ENCODE measurements around the gene NPTX1.

NPTX1 gene

DNA sequence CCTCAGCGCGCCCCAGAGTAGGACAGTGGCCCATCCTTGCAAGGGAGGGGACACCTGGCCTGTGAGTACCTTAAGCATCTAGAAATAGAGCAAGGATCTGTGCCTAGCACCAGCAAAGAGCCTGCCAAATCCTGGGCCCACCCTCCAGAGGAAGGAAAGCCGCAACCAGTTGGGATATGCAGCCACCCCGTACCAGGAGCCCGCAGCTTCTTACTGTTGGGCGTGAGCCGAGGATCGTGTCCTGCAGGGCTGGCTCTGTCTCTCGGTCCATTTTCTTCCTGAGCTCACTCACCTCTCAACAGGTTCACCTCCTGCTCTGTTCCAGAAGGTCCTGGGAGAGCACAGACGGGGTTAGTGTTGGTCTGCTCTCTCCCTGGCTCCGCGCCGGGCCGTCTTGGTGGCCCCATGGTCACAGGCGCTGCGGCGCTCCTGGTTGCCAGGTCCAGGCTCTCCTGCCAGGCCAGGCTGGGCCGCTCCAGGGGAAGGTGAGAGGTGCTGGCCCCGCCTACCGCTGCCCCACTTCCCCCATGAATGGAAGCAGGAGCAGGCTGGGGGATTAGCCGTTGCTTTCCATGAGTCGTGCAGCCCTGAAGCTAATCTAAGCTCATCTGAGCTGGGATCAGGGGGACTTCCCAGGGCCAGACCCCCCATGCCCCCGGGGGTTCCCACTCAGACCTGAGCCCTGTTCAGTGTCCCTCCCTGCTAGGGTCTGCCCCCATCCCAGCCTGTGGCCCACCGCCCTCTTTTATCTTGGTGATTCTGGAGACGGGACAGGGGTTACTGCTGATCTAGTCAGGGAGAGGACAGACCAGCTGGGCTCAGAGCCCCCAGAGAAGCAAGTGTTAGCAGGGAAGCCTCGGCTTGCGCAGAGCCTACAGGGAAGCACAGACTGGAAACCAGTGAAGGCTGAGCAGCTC is 48.8 kb downstream of the NPTX1 start:
- TF ChIP-seq, protein P1, sequence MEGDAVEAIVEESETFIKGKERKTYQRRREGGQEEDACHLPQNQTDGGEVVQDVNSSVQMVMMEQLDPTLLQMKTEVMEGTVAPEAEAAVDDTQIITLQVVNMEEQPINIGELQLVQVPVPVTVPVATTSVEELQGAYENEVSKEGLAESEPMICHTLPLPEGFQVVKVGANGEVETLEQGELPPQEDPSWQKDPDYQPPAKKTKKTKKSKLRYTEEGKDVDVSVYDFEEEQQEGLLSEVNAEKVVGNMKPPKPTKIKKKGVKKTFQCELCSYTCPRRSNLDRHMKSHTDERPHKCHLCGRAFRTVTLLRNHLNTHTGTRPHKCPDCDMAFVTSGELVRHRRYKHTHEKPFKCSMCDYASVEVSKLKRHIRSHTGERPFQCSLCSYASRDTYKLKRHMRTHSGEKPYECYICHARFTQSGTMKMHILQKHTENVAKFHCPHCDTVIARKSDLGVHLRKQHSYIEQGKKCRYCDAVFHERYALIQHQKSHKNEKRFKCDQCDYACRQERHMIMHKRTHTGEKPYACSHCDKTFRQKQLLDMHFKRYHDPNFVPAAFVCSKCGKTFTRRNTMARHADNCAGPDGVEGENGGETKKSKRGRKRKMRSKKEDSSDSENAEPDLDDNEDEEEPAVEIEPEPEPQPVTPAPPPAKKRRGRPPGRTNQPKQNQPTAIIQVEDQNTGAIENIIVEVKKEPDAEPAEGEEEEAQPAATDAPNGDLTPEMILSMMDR (IDR thresholded peaks at IDR 0.05; ENCODE audit: low read depth, low read length), result no peak
- TF ChIP-seq POLR2A (IDR thresholded peaks at IDR 0.05; ENCODE audit: extremely low read depth, insufficient read length), result no peak
- TF ChIP-seq, protein P2, sequence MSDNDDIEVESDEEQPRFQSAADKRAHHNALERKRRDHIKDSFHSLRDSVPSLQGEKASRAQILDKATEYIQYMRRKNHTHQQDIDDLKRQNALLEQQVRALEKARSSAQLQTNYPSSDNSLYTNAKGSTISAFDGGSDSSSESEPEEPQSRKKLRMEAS (IDR thresholded peaks at IDR 0.05; ENCODE audit: low read depth, low read length), result no peak
- TF ChIP-seq MYC (IDR thresholded peaks at IDR 0.05; ENCODE audit: low read depth, low read length), result no peak
- no peak for DNase-seq (ENCODE audit: low read depth)

DNA sequence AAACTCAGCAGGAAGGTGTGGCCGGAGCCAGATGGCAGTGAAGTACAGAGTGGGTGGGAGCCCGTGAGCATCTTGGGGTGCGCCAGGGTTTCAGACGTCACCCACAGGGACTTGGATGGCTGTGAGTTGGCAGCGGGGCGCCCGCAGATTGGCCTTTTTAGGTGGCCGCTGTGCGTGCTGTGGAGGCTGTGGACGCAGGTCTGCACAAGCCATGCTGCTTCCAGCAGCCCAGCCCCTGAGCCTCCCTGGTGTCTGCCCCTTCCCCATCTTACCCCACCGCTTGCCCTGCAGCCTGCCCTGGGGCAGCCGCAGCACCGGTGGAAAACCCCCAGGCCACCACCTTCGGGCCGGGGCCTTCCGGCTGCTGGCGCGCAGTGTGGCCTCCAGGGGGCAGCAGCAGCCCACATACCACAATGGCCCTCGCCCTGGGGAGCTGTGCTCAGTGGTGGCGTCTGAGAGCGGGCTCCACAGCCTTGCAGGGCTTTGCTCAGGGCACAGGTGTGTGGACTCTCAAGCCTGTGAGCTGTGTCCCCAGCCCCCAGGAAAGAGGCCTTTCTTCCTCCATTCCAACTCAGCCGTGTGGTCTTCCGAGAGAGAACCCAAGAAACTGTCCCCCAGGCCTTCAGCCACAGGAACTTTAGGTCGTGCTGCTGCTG is 49.6 kb downstream of the NPTX1 start:
- DNase-seq (ENCODE audit: low read depth), result peak; percentile 73
- no peak overlapping the region for H3K4me3 ChIP-seq (ENCODE audit: low read depth, low read length)
- peak; percentile 10; the same call in 1 of the 2 replicates for TF ChIP-seq MYC (IDR thresholded peaks at IDR 0.05; ENCODE audit: low read depth, low read length)
- TF ChIP-seq, protein P2 (IDR thresholded peaks at IDR 0.05; ENCODE audit: low read depth, low read length), result peak; percentile 16; the same call in 1 of the 2 replicates
- TF ChIP-seq POLR2A (IDR thresholded peaks at IDR 0.05; ENCODE audit: extremely low read depth, insufficient read length), result no peak
- TF ChIP-seq, protein P1 (IDR thresholded peaks at IDR 0.05; ENCODE audit: low read depth, low read length), result peak; percentile 76

More for the DNA sequence above, 48.8 kb downstream of the NPTX1 start:
- no peak overlapping the region for H3K4me3 ChIP-seq (ENCODE audit: low read depth, low read length)

DNA sequence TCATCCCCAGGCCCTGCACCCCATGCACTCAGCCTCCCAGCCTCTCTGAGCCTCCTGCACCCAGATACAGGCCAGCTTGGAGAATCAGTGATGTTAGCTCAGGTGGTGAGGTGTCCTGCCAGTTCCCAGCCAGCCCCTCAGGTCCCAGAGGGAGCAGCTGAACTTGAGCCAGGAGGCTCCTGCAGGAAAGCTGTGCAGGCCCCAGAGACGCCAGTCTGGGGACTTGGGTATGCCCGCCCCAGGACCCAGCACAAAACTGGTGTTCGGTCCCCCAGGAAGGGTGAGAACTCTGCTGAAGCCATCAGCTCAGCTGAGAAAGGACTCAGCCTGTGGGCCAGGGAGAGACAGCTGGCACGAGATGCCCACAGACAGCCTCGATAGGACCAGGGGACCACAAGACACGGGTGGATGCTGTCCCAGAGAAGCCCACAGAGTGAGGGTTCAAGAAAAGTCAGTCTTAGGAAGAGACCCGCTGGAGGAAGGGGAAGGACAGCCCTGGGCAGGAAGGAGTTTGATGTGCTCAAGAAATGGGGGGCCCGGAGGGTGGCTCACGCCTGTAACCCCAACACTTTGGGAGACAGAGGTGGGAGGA is 50.5 kb downstream of the NPTX1 start:
- no peak for TF ChIP-seq POLR2A (IDR thresholded peaks at IDR 0.05; ENCODE audit: extremely low read depth, insufficient read length)
- TF ChIP-seq MYC (IDR thresholded peaks at IDR 0.05; ENCODE audit: low read depth, low read length), result no peak
- TF ChIP-seq, protein P1 (IDR thresholded peaks at IDR 0.05; ENCODE audit: low read depth, low read length), result no peak
- TF ChIP-seq, protein P2 (IDR thresholded peaks at IDR 0.05; ENCODE audit: low read depth, low read length), result no peak
- DNase-seq (ENCODE audit: low read depth), result no peak
- H3K4me3 ChIP-seq (ENCODE audit: low read depth, low read length), result no peak overlapping the region

DNA sequence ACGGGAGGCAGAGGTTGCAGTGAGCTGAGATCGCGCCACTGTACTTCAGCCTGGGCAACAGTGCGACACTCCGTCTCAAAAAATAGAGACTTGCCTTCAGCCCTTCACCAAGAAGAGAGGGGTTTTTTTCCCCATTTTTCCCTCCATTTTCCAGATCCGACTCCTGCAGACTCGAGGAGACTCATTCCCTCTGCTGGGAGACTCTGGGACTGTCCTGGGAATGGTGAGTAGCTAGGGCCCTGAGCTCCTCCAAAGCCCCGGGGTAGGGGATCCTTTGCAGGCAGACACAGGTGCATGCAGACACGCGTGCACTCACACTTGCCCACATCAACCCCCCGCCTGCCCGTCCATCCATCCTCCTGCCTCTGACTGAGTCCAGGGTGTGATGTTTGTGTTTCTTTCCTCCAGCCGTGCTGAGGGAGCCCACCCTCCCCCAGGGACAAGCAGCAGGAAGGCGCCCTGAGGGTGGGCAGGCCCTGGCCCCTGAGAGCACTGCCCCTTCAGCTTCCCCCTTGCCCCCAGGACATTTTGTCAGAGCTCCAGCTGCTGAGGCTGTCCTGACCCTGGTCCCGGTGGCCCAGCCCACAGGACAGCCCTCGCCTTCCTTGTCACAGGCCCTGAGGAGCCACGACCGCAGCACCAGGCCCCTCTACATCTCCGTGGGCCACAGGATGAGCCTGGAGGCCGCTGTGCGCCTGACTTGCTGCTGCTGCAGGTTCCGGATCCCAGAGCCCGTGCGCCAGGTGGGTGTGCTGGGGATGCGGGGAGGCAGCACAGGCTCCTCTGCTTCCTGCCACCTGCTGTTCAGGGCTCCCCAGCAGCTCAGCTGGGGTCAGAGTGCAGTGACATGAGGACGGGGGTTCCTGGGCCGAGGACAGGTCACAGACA is 51.3 kb downstream of the NPTX1 start:
- H3K4me3 ChIP-seq (ENCODE audit: low read depth, low read length), result no peak overlapping the region
- TF ChIP-seq POLR2A (IDR thresholded peaks at IDR 0.05; ENCODE audit: extremely low read depth, insufficient read length) (no peak), MYC (IDR thresholded peaks at IDR 0.05; ENCODE audit: low read depth, low read length) (no peak)
- TF ChIP-seq, protein P2 (IDR thresholded peaks at IDR 0.05; ENCODE audit: low read depth, low read length), result no peak
- TF ChIP-seq, protein P1 (IDR thresholded peaks at IDR 0.05; ENCODE audit: low read depth, low read length), result no peak
- DNase-seq (ENCODE audit: low read depth), result no peak

DNA sequence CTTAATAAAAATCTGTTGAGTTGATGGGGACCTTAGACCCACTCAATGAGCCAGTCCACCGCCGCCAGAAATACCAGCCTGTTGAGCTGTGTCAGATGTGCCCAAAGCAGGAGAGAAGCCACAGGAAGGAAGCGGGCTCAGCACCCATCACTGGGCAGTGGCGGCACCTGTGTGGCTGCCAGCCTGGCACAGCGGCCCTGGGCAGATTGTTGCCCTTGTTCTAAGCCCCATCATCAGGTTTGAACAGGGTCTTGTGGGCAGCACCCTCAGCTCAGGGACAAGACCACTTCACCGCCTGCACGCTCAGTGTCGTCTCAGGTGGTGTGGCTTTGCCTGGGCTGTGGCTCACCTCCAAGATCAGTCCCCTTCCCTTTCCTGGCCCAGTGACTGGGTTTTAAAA is 52.1 kb downstream of the NPTX1 start:
- TF ChIP-seq, protein P1 (IDR thresholded peaks at IDR 0.05; ENCODE audit: low read depth, low read length), result no peak
- TF ChIP-seq, protein P2 (IDR thresholded peaks at IDR 0.05; ENCODE audit: low read depth, low read length), result no peak
- TF ChIP-seq MYC (IDR thresholded peaks at IDR 0.05; ENCODE audit: low read depth, low read length) (no peak), POLR2A (IDR thresholded peaks at IDR 0.05; ENCODE audit: extremely low read depth, insufficient read length) (no peak)
- no peak overlapping the region for H3K4me3 ChIP-seq (ENCODE audit: low read depth, low read length)
- no peak for DNase-seq (ENCODE audit: low read depth)
